OCI-LY3 (cell line): Measurements from ENCODE around the gene IMPG2.

Experiments used
- EZH2phosphoT487 ChIP-seq: fragments of 200-600 bp; shearing (Covaris generic); IDR thresholded peaks from 2 replicates; pipeline ENCODE4 v1.6.1; 2018; ENCODE audit warnings: antibody characterized with exemption, mixed run types, low read depth
- TF ChIP-seq, protein P1 (sequence below): fragments of 200-600, 300-600 bp; sonication (generic); IDR thresholded peaks from 2 replicates; pipeline ENCODE4 v1.5.1; 2014; ENCODE audit warnings: antibody characterized with exemption, low read length, low read depth

- TF ChIP-seq, protein P1, sequence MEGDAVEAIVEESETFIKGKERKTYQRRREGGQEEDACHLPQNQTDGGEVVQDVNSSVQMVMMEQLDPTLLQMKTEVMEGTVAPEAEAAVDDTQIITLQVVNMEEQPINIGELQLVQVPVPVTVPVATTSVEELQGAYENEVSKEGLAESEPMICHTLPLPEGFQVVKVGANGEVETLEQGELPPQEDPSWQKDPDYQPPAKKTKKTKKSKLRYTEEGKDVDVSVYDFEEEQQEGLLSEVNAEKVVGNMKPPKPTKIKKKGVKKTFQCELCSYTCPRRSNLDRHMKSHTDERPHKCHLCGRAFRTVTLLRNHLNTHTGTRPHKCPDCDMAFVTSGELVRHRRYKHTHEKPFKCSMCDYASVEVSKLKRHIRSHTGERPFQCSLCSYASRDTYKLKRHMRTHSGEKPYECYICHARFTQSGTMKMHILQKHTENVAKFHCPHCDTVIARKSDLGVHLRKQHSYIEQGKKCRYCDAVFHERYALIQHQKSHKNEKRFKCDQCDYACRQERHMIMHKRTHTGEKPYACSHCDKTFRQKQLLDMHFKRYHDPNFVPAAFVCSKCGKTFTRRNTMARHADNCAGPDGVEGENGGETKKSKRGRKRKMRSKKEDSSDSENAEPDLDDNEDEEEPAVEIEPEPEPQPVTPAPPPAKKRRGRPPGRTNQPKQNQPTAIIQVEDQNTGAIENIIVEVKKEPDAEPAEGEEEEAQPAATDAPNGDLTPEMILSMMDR, result peak; percentile 80
- TF ChIP-seq EZH2phosphoT487, result no peak
Measured at GRCh38 chr3:101195951-101196713, 124.2 kb downstream of the IMPG2 start.
